ENCODE results near the gene JUN. TPM values are rescaled to one million over a fixed set of nuclear protein-coding genes. Genes with fewer than 3 reads are reported as not detected.
A peak's percentile ranks its signal among the peaks of the same experiment; 100 is the strongest.

Gene JUN
- total RNA-seq, 1 donor = 55.0 TPM

- H3K4me3 ChIP-seq (ENCODE audit: low read depth, low read length) = no peak overlapping the region
- peak; percentile 84 for DNase-seq (ENCODE audit: low read depth)
These were observed 2.5 kb upstream of the JUN start for GRCh38 chr1:58786184-58786926.

GRCh38 chr1:58785442-58786058 lies 1.7 kb upstream of the JUN start:
- peak; percentile 55 for DNase-seq (ENCODE audit: low read depth)
- TF ChIP-seq CTCF (IDR thresholded peaks at IDR 0.05; ENCODE audit: insufficient read depth, low read length) = no peak
- peak overlapping the region; percentile 80 for H3K4me3 ChIP-seq (ENCODE audit: low read depth, low read length)

More at GRCh38 chr1:58786184-58786926, 2.5 kb upstream of the JUN start:
- TF ChIP-seq CTCF (IDR thresholded peaks at IDR 0.05; ENCODE audit: insufficient read depth, low read length) = no peak

- DNase-seq (ENCODE audit: low read depth) = peak; percentile 97
These were observed 1.1 kb upstream of the JUN start for GRCh38 chr1:58784758-58785441.

GRCh38 chr1:58783090-58783992 lies 506 bp downstream of the JUN start:
- no peak for TF ChIP-seq CTCF (IDR thresholded peaks at IDR 0.05; ENCODE audit: insufficient read depth, low read length)
- H3K4me3 ChIP-seq (ENCODE audit: low read depth, low read length) = peak overlapping the region; percentile 93
- peak; percentile 61 for DNase-seq (ENCODE audit: low read depth)

More at GRCh38 chr1:58784758-58785441, 1.1 kb upstream of the JUN start:
- H3K4me3 ChIP-seq (ENCODE audit: low read depth, low read length) = peak overlapping the region; percentile 80
- TF ChIP-seq CTCF (IDR thresholded peaks at IDR 0.05; ENCODE audit: insufficient read depth, low read length) = peak; percentile 86

GRCh38 chr1:58782178-58783089 lies 1.4 kb downstream of the JUN start:
- DNase-seq (ENCODE audit: low read depth) = peak; percentile 41
- no peak for TF ChIP-seq CTCF (IDR thresholded peaks at IDR 0.05; ENCODE audit: insufficient read depth, low read length)

More at GRCh38 chr1:58782178-58783089, 1.4 kb downstream of the JUN start:
- peak overlapping the region; percentile 93 for H3K4me3 ChIP-seq (ENCODE audit: low read depth, low read length)
